ENCODE data around the gene RUSF1.

DNA sequence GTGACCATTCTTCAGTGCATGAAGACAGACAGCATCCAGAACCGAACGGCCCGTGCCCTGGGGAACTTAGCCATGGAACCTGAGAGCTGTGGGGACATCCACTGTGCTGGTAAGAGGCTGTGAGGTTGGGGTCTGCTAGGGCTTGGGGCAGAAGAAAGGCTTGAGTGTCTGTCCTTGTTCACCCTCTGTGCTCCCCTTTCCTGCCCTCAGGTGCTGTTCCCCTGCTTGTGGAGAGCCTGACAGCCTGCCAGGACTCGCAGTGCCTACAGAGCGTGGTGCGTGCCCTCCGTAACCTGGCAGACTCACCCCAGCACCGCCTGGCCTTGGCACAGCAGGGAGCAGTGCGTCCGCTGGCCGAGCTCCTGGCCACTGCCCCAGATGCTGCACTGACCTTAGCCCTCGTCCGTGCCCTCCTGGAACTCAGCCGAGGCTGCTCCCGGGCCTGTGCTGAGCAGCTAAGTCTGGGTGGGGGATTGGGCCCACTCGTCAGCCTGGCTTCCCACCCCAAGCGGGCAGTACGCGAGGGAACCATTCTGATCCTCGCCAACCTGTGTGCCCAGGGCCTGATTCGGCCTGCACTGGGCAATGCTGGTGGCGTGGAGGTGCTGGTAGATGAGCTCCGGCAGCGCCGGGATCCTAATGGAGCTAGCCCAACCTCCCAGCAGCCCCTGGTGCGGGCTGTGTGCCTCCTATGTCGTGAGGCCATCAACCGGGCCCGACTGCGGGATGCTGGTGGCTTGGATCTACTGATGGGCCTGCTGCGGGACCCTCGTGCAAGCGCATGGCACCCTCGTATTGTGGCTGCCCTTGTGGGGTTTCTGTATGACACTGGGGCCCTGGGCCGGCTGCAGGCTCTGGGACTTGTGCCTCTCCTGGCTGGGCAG, 46.0 kb downstream of the RUSF1 start:
- no peak for TF ChIP-seq POLR2AphosphoS5 (IDR thresholded peaks at IDR 0.05; ENCODE audit: low read depth, low read length)
- TF ChIP-seq, protein P1, sequence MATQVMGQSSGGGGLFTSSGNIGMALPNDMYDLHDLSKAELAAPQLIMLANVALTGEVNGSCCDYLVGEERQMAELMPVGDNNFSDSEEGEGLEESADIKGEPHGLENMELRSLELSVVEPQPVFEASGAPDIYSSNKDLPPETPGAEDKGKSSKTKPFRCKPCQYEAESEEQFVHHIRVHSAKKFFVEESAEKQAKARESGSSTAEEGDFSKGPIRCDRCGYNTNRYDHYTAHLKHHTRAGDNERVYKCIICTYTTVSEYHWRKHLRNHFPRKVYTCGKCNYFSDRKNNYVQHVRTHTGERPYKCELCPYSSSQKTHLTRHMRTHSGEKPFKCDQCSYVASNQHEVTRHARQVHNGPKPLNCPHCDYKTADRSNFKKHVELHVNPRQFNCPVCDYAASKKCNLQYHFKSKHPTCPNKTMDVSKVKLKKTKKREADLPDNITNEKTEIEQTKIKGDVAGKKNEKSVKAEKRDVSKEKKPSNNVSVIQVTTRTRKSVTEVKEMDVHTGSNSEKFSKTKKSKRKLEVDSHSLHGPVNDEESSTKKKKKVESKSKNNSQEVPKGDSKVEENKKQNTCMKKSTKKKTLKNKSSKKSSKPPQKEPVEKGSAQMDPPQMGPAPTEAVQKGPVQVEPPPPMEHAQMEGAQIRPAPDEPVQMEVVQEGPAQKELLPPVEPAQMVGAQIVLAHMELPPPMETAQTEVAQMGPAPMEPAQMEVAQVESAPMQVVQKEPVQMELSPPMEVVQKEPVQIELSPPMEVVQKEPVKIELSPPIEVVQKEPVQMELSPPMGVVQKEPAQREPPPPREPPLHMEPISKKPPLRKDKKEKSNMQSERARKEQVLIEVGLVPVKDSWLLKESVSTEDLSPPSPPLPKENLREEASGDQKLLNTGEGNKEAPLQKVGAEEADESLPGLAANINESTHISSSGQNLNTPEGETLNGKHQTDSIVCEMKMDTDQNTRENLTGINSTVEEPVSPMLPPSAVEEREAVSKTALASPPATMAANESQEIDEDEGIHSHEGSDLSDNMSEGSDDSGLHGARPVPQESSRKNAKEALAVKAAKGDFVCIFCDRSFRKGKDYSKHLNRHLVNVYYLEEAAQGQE (IDR thresholded peaks at IDR 0.05; ENCODE audit: insufficient read depth in 1 of 2, low read depth in 2 of 2, low read length in 2 of 2), result no peak
- TF ChIP-seq SIN3A (IDR thresholded peaks at IDR 0.05; ENCODE audit: borderline replicate concordance, insufficient read depth, low read length), result no peak
- TF ChIP-seq FOXP2 (optimal IDR thresholded peaks at IDR 0.05; ENCODE audit: borderline replicate concordance, extremely low read depth, extremely low read length, insufficient read depth), result no peak
- TF ChIP-seq TAF1 (IDR thresholded peaks at IDR 0.05; ENCODE audit: borderline replicate concordance, insufficient read depth, low read length), result no peak
